ENCODE data around the gene TNFRSF13B.
"Not testable (repeated sequence)": the region's sequence is repeated elsewhere in the genome, so short reads cannot be mapped to it uniquely, and the experiment has no call there.

Gene TNFRSF13B

GRCh38 chr17:16971458-16972338, at the start of gene TNFRSF13B:
Gene TNFRSF13B, minus strand, starts transcription at chr17:16972118. Its CDS starts 43 bp downstream, at chr17:16972075.
- peak in 1 of 2 donors; percentile 23 for DNase-seq

DNA sequence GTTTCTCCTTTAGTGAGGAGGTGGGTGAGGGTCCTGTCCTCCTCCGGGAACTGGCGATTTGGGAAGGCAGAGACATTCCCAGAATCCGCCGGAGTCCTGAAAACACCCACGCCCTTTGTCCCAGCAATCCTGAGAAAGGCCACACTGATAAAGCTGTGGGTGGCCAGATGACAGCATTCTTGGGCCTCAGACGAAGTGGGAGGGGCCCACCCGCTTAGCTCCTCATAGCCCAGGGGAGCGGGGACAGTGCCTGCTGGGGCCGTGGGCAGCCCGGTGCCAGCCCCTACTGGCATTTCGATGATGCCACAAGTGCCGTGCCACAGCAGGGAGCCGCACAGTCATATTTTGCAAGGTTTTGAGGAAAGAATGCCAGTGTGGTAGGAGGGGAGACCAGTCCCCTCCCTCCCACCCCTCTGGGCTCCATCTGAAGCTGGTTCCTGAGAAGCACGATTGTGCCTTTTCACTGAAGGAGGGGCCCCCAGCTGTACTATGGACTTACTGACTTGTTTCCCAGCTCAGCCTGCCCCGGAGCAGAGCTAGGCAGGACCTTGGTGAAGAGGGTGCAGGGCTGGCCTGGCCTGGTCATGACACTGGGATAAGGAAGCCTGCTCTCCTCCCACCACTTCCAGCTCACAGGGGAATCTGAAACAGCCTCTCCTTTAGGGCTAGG, 49.4 kb upstream of the TNFRSF13B start:
- DNase-seq: no peak

DNA sequence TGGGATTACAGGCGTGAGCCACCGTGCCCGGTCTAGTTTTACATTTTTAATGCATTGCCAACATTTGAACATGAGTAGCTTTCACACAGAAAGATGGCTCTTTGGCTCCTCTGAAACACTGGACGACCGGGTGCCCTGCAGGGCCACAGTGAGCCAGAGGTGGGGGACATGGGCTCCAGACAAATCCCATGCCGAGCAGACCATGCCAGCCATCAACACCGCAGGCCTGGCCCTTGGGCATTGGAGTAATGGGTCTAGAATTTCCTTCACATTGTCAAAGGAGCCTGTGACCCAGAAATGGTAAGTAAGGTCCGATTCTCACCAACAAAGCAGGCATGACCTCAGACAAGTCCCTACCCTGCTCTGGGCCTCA, 48.9 kb upstream of the TNFRSF13B start:
- no peak for DNase-seq

- no peak for DNase-seq
Observed at GRCh38 chr17:17019891-17020456, 48.1 kb upstream of the TNFRSF13B start.

DNA sequence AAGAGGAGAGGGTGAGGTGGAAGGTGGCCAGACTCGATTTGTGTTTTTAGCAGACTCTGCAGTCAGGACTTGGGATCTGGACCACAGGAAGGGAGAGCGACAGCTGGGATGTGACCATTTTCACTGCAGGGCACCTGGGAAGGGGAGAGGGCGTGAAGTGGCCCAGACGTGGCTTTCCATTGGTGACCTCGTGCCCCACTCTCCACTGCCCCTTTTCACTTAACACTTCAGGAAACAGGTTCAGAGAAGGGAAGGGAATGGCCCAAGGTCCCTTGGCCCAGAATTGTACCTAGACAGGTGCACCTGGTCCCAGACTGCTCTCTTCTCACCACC, 47.5 kb upstream of the TNFRSF13B start:
- DNase-seq: no peak

DNA sequence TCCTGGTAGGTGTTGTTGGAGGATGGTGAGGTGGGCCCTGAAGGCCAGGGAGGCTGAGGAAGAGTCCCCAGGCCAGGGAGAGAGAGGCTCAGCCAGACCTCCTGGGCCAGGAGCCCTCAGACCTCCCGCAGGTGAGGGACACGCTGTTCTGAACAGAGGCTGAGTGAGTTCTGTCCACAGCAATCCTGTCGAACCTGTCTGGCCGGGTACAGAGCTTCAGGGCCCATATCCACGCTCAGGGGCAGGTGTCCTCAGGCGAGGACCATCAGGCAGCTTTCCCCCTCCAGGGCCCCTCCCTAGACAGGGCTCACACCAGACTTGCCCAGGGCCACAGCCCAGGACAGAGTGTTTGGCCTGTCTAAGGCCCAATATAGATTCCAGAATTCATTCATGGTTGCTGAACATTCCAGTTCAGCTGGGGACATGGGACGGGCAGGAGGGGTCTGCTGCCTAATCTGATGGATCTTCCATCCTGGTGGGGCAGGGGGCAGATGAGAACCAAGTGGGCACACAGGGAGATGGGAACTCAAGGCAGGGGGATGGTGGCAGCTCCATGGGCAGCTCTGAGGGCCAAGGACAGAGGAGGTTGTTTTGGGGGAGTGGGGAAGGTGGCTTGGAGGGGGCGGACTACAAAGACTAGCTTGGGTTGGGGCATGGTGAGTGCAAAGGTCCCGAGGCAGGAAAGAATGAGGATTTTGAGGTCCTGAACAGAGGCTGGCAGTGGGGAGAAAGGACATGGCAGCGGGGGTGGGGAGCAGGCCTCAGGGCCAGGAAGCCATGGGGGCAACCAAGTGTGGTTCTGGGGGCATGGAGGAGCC, 46.9 kb upstream of the TNFRSF13B start:
- no peak for DNase-seq

- DNase-seq: no peak
Observed at GRCh38 chr17:17018021-17018441, 46.1 kb upstream of the TNFRSF13B start.

- DNase-seq: no peak
Observed at GRCh38 chr17:17017343-17018014, 45.6 kb upstream of the TNFRSF13B start.

DNA sequence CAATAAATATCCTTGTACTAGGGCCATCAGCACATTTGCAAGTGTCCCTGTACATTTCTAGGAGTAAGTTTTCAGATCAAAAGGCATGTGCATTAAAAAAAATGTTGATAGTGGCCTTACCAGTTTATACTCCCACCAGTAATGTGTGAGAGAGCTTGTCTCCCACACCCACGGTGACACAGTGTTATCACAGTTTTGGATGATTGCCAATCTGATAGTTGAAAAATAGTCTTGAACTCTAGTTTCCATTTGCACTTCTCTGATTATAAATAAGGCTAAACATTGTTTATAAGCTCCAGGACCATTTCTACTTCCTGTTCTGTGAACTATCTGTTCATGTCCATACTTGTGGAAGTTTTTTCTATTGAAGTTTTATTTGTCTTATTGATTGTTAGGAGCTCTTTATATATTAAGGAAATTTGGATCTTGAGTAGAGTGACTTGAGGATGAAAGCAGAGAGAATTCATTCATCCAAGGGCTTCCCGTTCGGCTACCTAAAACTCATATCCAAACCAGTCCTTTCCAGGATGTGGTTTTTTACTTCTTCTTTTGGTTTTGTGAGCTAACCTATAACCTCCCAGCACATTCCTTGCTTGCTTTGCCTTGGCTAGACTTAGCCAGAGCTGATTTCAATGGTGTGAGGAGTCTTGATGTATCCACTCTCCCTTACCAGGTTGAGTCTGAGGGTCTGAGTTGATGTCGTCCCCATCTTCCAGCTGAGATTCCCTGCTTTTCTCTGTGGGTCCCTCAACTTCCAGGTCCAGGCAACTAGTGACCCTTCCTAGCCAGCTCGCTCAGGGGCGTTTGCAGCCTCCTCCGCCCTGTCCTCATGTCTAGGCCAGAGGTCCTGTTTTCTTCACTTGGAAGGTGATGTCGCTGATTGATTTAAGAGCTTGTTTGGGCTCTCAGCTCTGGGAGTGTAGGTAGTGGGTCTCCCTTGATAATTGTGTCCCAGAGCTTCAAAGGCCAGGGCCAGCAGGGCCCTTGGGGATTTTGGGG, 44.6 kb upstream of the TNFRSF13B start:
- peak in 1 of 2 donors; percentile 49 for DNase-seq

DNA sequence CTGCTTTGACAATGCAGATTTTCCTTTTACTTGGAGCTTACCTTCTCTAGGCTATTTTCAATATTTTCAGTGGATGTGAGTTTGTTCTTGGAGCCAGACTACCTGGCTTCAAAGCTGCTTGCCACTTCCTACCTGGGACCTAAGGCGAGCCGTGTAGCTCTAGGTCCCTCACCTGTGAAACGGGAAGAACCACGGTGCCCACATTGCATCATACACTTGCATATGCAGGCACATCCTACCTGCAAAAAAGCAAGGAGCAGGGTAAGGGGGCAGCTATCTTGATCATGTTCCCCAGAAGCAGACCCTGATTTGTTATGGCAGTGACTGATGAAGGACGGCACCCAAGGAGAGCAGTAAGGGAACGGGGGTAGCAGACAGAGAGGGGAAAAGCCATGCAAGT, 43.3 kb upstream of the TNFRSF13B start:
- no peak for DNase-seq

DNA sequence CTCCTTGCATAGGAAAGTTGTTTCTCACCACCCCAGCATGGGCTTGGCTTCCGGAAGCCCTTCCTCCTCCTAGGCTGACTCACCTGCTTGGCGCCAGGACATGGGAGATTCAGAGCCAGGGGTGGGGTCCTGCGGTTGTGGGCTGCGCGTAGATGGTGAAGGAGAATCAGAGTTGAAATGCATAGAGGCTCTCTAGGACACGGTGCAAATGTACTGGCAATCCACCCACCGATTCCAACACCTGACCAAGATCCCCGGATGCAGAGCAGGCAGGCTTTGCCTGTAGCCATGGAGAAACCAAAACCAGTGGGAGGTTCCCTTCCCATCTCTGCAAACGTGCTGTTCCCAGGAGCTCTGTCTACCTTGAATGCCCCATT, 42.8 kb upstream of the TNFRSF13B start:
- not testable (repeated sequence) for DNase-seq

- DNase-seq: not testable (repeated sequence)
Observed at GRCh38 chr17:17013828-17014747, 42.2 kb upstream of the TNFRSF13B start.

DNA sequence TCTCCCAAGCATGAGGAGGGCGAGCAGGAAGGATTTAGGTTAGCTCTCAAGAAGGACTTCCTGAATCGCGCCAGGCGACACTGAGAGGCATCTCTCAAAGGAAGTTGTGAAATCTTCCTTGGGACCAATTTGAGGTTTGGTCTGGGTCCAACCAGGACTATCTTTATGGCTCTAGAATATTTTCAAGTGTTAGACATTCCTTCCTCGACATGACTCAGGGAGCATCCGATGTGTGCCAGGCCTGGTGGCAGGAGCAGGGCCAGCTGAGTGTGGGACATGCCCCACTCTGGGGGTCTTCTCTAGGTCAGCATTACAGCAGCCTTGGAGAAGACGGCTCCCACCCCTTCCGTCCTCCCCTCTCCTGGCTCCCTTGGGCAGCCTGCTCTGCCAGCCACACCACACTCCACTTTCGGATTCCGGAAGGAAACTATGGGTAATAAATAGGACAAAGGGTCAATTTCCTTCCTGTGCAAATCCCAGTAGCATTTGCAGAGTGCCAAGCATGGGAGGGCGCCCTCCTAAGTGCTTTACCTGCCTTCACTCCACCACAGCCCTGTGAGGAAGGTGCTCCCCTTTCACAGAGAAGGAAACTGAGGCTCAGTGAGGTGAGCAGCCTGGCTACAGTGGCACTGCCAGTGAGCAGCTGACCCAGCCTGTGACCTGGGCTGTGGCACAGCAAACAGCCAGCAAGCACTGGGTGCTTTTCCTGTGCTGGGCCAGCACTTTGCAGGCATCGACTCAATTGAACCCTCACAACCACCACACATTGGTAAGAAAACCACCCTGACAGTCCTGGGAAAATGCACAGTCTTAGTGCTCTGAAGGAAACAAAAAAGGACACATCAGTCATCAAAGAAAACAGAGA, 39.4 kb upstream of the TNFRSF13B start:
- not testable (repeated sequence) for DNase-seq

GRCh38 chr17:17010545-17011034, 38.7 kb upstream of the TNFRSF13B start:
- DNase-seq: not testable (repeated sequence)

DNA sequence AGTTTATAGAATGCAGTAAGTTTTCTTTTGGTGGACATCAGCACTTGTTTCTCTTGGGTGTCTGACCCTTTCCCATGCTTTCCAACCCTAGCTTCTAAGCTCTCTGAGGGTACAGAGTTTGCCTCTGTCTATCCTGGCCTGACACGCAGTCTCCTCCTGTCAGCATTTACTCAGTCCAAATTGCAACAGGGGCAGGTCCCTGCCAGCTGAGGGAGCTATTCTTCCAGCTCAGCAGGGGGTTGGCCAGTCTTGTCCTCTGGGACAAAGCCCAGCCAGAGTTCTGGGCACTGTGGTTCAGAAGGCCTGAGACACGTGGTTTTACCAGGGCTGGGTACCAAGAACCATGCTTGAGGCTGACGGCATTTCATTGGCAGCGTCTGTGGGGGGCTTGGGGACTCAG, 38.1 kb upstream of the TNFRSF13B start:
- not testable (repeated sequence) for DNase-seq

- DNase-seq: not testable (repeated sequence)
Observed at GRCh38 chr17:17008621-17009397, 36.9 kb upstream of the TNFRSF13B start.

DNA sequence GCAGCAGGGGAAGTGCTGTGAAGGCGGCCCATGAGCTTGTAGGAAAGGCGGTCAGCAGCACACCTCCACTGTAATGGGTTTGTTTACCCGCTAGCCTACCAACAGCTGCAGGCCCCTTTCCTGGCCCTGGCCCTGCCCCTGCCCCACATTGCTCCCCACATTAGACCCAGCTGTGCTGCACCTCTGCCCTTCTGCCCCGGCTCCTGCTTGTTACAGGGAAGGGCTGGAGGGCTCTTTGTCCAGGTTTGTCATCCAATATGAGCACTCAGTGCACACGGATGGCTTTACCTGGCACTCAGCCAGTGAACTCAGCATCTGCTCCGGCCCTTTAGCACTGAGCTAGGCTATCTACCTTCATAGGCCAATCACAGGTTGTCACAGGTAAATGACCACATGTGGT, 36.0 kb upstream of the TNFRSF13B start:
- not testable (repeated sequence) for DNase-seq
